HG02678 (cell line): ENCODE measurements around the gene WBP11.

Experiments used
- ATAC-seq: cut with Tn5 transposase; IDR thresholded peaks from one replicate; pipeline ENCODE4 v1.9.1; 2021; ENCODE audit warnings: mild to moderate bottlenecking, moderate library complexity; ENCODE audit not compliant: unreplicated experiment

WBP11 gene

DNA sequence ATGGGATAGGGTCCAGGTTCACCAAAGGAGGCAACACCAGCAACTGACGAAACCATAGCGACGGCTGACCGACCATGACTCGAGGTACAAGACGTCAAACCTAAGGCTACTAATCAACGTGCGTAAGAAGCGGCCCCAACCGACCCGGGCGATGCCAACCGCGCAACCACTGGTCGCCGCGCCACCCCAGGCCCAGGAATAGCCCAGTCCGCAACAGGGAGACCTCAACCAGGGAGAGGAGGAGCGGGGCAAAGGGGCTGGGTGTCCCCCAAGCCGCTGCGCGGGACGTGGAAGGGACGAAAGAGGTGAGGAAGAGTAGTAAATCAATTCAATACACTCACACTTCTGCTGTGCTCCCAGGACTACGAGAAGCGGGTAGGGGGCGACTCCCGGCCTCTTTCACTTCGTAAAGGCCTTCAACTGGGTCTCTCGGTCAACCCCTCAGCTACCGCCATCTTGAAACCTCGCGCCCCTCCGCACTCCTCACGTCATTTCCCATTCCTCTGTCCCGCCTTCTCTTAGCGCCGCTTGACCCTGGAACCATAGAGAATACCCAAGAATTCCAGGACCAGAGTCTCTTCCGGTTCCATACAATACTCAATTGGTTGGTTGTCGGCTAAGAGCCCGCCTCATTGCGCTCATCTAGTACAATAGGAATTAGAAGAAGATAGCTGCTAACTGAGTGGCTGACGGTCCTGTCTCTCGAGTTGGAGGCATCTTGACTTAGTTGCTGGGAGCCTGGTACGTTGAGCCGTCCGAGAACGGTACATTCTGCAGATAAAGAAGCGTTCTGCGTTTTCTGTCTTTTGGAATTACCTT is at the start of gene WBP11, which contains the start of gene C12orf60:
TSS of gene WBP11 (minus strand) at position 468 of the 819 bp plus-strand sequence. CDS start 2,095 bp downstream, outside the sequence.
TSS of gene C12orf60 (plus strand) at position 660 of the 819 bp plus-strand sequence. CDS start 19,266 bp downstream, outside the sequence.
- ATAC-seq: peak; percentile 99

DNA sequence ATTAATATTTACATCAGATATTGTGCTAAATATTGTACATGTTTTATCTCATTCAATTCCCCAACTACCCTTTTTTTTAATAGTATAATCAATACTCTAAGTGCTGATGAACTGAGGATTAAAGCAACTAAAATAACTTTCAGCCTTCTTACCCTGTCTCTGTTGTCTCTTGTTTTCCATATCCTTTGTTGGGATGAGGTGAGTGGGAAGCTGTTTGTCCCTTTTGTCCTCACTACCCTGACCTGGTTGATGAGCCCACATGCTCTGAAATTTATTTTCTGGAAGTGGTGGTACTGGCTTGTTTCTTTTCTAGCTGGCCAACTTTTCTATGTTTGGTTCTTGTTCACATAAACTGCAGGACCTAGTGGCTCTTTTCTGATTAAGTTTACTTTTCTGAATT is 49.6 kb upstream of the WBP11 start:
- ATAC-seq: no peak

DNA sequence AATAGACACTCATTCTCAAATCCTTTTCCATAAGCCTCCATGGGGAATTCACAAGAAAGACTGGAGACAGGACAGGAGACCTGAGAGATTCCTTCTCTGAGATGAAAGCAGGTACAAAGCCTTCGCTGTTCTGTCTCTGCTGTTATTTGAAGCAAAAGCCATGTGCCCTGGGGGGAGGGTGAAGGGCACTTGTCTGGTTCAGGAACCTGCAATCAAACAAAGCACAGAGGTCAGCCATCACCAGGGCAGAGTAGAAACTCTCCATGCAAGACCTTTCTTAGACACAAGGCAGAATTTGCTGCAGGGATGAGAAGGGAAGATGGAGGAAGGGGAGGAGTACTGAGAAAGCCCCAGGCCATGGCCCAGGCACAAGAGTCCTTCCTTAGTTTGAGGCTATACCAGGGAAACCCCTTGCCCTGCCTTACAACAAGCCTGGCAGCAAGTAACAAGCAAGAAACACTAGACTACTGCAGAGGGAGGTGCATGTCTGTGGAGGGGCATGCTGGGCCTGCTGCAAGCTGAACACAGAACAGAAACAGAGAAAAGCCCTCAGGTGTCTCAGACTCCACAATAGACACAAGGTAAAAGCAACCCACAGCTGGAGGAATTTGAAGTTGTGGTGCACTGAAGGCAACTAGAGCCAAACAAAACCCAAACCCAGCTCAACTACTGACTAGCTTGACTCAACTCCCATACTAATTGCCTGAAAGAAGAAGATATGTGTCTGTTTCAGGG is 47.8 kb upstream of the WBP11 start:
- peak; percentile 66 for ATAC-seq

DNA sequence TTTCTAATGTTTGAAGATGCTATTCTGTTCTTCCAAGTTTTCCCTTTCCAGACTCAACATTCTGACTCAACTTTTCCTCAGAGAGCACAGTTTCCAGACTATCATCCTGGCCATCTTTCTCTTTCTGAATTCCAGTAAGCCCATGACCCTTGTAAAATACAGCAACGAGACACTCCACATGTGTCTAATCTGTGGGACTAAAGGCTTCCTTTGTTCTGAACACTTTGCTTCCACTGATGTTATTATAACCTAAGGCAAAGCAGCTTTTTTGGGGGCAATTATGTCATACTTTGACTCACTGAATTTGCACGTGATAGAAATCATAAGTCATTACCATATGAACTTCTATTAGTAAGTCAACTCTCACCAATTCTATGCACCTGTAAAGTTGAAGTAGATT is 46.4 kb upstream of the WBP11 start:
- no peak for ATAC-seq

DNA sequence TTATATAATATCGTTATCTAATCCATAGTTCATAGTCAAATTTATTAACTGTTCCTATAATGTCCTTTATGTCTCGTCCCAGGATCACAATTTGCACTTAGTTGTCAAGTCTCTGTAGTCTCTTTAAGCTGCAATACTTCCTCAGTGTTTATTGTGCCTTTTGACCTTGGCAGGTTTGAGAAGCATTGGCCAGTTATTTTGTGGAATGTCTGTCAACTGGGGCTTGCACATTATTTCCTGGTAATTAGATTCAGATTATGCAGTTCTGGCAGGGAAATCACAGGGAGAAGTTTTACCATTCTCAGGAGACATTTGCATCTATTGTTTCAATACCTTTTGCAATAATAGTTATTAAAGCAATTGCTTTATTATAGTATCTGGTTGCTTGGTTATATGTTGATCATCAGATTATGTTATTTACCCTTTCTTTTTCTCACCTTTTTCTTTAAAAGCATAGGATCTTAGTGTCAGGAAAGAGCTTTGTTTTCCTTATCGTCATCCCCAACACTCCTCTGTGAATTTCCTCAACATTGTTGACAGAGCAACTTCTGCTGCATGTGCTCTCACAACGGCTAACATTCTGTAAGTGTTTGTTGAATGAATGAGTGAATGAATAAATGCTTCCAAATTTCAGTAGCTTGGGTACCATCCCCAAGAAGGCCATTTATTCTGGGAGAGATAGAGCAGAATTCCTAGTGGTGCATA is 43.8 kb upstream of the WBP11 start:
- no peak for ATAC-seq

DNA sequence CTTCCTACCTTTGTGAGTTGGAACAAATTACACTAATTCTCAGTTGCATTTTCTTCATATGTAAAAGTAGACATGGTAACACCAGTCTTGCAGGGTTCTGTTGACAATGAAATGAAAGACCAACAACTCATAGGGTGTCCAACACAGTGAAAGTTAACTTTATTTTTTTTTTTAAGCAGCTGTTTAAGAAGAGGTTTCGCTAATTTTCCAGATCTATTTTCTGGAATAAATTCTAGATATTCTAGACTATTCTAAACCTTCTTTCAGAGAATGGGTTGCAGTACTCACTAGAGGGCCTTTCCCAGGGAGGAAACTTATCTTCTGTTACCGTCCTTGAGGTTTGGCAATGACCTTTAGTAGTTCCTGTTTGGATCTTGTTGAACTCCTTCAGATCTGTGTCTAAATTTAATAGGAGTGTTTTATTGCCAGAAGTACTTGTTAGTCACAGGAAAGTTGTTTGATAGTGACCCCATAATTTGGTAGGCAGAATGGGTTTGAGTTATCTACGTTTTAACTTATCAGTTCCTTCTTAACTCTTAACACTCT is 42.8 kb upstream of the WBP11 start:
- ATAC-seq: no peak

DNA sequence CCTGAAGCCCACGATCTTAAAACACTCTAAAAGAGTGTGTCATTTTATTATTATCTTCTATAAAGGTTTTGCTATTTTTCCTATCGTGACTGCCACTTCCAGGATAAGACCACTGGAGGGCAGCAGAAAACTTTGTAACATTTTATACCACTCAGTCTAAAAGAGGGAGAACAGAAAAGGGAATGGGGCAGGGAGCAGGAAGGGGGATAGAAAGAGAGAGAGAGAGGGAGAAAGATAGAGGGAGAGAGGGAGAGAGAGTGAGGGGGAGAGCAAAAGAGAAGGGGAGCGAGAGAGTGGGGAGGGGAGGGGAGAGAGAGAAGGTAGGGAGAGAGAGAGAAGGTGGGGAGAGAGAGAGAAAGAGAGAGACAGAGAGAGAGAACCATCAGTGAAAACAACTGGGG is 42.1 kb upstream of the WBP11 start:
- ATAC-seq: no peak

DNA sequence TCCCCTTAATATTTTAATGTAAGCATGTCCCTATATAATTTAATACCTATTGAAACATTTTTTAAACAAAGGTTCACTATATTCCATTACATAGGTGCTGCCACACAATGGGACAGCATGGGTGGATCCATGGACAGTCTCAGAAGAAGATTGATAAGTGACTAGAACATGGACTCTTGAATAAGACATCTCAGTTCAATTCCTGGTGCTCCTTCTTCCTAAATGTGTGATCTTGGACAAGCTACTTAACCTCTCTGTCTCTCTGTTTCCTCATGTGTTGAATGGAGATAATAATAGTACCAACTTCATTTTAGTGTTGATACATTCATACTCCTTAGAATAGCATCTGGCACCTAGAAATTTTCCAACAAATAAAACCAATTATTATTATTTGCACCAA is 41.1 kb upstream of the WBP11 start:
- ATAC-seq: no peak

DNA sequence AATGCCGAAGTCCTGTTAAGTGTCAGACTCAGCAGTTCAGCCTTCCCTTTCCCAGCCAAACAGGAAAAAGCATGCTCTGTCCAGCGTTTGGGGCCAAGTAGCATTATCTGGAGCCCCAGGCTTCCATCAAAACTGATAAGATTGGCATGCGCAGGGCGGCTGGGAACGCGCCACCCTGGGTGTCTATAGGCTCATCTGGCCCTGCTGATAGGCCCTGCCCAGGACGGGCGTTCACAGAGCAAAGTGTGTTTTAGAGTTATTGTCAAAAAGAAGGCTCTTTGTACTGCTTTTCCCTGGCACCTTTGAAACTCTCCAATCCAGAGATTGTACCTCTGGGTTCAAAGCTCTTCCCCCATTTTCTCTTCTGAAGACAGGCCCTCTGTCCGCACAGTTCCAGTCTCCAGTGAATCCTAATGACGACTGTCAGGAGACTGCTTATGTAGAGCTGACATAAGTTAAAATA is 40.2 kb upstream of the WBP11 start, which contains the start of gene ART4:
TSS of gene ART4 (minus strand) at position 102 of the 463 bp plus-strand sequence. CDS start 413 bp downstream, outside the sequence.
- no peak for ATAC-seq

DNA sequence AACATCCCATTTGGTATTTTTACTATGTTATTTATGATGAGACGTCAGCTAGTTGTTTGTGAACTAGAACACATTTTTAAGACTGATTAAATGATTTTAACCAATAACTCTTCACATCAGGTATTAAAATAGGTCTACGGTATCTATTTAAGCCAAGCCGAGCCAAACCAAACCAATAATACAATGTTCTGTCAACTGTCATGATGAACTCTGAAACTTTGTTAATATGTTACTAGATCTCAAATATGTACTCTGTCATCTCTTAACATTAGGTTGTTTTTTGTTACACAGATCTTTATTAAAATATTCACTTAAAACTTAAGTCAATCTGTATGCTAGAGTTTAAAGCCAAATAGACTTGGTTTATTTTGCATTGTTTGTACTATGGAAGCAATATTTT is 39.0 kb upstream of the WBP11 start:
- no peak for ATAC-seq

DNA sequence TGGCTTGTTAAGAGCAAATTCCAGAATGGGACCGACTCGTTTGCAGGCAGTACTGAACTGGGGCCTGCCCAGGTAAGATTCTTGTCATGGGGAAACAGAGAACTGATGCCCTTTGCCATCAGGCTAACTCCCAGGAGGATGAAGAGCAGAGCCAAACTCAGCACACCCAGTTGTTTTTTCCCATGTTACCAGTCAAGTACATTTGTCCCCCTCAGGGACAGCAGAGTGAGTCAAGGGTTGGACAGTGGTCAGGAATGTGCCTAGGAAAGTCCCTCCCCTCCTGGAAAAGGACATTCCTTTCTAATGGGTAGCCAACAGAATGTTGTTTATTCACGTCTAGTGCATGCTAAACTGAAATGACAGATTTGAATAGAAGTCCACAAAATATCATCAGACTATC is 38.5 kb upstream of the WBP11 start:
- no peak for ATAC-seq

DNA sequence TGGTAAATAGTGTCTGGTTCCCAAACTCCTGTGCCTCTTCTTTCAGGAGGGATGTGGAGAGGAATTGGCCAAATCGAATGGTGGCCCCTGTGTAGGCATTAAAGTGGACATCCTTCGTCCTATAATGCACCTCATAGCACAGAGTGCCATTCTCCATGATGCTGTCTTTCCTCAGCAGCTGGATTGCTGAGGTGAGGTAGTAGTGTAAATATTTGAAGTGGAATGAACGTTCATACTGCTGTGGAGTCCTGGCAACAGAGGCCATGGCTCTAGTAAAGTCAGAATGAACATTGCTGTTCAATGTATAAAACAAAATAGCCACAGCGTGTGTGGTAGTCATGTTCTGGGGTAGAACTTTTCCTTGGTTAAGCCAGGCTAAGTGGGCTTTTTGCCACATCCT is 37.3 kb upstream of the WBP11 start:
- no peak for ATAC-seq

DNA sequence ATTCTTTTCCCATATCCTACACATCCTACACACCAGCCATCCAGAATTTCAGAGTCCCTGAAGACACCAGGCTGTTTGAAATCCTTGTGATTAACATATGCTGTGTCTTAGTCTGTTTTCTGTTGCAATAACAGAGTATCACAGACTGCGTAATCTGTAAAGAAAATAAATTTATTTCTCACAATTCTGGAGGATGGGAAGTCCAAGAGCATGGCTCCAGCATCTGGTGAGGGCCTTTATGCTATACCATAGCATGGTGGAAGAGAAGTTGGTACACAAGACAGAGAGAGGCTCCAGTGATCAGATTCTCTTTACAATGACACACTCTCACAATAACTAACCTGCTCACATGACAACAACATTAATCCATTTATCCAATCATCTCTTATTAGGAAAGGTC is 36.0 kb upstream of the WBP11 start:
- no peak for ATAC-seq

DNA sequence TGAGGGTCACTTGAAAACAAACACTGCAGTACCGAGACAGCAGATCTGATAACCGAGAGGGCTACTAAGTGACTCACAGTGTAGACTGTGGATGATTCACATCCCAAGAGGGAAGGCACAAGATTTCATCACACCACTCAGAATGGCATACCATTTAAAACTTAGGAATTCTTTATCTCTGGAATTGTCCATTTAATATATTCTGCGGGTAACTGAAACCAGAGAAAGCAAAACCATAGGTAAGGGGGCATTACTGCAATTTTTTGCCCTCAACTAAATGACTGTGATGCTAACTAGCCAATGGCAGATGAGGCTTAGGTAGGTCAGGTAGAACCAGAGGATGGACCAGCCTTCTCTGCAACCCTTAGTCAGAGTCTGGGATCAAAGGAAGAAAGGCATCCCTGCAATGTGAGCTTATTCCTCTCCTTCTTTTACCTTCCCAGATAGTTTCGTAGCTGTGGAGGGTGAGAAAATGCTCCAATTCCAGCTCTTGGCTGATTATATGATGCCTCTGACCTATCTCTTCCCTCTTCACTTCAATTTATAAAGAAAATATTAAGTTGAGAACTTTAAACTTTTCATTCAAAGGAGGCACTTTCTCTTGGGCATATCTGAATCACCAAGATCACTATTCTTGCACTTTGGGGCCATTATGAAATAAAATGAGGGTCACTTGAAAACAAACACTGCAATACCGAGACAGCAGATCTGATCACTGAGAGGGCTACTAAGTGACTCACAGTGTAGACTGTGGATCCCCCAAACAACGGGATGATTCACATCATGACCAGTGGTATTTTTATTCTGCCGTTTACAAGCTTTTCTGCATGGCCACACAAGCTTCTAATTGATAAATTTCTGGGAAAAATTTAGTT is 33.3 kb upstream of the WBP11 start:
- no peak for ATAC-seq

DNA sequence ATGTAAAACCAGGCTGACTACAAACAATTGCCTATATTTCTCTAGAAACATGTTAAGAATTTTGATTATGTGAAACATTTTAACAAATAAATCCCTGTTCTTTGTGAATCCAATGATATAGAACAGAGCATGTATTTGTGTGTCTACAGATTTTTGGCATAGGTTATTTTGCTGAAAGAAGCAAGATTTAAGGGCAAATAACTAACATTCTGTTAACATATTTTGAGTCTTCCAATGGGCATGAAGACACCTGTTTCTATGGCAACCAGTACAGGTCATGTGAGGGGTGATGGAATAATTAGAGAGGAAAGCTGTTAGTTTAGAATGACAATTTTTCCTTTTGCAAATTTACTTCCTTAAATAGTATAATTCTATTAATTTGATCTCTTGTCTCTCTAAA is 31.2 kb upstream of the WBP11 start:
- no peak for ATAC-seq

DNA sequence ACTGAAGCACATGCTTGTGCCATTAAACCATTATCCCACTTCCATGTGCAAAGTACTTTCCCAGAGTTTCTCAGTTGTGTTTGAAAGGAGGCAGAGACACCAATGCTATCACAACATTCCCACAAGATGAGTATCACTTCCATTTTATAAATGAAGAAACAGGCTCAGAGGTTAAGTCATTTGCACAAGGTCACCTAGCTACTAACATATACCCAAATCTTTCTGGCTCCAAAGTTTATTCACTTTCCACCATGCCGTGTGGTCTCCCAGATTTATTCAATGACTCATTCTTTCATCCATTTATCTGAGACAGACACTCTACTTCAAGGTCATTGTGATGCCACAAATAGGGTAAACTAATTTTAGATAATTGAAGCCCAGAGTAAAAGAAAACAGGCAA is 30.7 kb upstream of the WBP11 start:
- no peak for ATAC-seq

DNA sequence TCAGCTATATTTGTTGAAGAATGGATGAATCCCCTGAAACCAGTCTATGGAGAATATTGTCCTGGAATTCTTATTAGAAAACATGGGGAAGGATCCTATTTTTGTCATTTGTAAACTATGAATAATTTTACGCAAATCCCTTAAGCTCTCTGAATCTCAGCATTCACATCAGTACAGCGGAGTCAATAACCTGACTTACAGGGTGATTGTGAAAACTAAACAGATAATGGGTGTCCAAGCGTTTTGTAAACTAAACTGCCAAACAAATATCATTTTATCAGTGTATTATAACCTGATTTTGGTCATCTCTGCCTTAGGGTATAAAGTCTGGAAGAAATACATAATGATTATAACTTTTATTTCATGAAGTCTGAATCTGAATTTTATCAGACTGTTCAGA is 30.1 kb upstream of the WBP11 start:
- ATAC-seq: no peak

DNA sequence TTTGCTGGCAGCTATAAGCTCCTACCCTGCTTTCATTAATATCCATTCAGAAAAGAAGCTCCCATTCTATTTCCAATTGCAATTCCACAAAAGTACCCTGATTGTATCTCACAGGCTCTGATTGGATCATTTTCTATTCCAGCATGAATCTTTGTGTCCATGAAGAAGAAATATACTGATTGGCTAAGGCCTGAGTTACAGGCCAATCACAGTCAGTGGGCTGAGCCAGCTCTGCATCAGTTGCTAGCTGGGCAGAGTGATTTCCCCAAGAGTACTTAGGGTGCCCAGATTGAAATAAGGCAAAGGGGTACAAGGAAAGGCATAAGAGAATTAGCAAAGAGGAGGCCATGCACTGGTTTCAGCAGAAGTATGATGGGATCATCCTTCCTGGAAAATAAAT is 25.6 kb upstream of the WBP11 start:
- ATAC-seq: peak; percentile 89

DNA sequence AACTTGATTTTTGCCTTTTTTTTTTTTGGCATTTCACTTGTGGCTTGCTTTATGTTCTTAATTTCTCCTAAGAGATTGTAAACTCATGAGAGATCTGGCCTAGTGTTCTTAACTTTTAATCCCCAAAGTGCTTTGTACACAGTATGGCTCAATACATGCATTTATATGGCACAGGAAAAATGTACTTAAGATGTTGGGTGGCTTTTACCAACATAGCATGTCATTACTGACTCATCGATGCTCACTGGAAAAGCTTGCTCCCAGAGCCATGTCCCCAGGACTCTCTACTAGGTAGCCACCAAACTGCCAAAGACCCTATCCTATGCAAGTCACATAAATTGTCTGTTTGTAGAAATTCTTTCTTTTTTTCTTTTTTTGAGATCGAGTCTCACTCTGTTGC is 23.8 kb upstream of the WBP11 start:
- no peak for ATAC-seq

DNA sequence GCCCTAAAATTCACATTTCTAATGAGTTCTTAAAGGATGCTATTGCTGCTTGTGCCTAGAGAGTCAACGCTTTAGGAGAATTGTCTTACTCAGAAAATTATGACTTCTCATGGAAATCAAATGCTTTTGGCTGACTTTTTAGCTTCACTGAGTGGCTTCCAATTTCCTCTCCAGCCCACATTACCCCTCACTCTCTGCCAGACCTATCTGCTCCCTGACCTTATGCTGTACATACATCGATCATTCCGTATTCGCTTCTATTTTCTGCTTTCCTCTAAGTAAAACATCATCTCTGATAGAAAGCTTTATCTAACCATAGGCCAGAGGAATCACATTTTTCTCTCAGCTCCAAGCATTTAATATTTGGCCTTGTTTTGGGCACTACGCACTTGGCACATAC is 23.2 kb upstream of the WBP11 start:
- no peak for ATAC-seq
